KBM-7 (cell line): ENCODE results near the gene NNT.
A peak's percentile ranks its signal among the peaks of the same experiment; 100 is the strongest.

ENCODE experiments used
- DNase-seq: peaks from one replicate; pipeline ENCODE4 v3.0.0-alpha.2; 2015
- in situ Hi-C: fragments of 300-500 bp; cut with MboI; formaldehyde crosslinking; loops from 2 replicates; pipeline ENCODE4 v1.14.3; 2020; ENCODE audit warnings: low sequenced_read_pairs, low pct_unique_long_range_greater_than_20kb, mixed read lengths

NNT gene

GRCh38 chr5:43619380-43619779 is 16.4 kb downstream of the NNT start:
- in situ Hi-C loops = no loop called here

GRCh38 chr5:43619911-43620310 is 16.9 kb downstream of the NNT start:
- no peak for DNase-seq
- in situ Hi-C loops = no loop called here

More at GRCh38 chr5:43619380-43619779, 16.4 kb downstream of the NNT start:
- no peak for DNase-seq

DNA sequence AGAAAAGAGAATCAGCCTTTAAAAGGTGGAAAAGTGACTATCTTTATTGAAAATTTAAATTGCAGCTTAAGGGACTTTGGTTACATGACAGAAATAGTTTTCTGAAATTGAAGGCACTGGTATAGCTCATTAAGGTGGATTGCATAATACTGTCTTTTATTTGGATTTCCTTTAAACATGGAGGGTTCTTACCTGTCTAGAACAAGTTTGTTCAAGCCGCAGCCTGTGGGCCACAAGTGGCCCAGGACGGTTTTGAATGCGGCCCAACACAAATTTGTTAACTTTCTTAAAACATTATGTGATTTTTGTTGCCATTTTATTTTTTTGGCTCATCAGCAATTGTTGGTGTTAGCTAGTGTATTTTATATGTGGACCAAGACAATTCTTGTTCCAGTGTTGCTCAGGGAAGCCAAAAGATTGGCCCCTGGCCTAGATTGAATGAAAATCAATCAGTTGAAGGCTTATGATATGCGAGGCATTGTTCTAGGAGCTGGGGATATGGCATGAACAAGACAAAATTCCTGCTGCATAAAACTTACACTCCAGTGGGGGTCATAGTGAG is 18.0 kb downstream of the NNT start:
- in situ Hi-C loops = no loop called here
- DNase-seq = no peak

GRCh38 chr5:43622074-43622473 is 19.1 kb downstream of the NNT start:
- DNase-seq = no peak
- in situ Hi-C loops = no loop called here

DNA sequence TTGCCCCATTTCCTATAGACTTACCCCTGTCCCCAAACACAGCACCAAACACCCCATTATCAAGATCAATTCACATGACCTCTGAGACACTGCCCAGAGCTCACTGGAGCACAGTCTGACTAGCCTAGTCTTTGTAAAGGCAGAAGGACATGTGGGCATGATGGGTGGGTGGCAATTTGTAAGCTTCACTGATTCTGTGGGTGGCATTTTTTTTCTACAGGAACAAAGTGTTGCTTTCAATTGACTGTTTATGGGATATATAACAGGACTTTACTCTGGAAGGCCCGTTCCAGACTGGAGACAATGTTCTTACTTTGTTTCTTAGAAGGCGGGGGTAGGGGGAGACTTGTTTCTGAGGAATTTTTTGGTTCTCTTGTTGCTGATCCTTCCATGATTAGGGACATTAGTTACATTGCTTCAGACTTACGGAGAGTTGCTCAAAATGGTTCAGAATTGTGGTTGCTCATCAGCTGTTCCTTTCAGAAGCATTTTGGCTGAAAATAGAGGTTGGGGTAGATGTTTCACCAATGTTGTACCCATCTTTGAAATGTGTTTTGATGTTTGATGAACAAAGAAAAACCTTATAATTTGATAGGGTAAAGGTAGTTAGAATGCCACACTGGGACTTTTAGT is 20.2 kb downstream of the NNT start:
- DNase-seq = no peak
- in situ Hi-C loops = no loop called here

GRCh38 chr5:43627028-43627427 is 24.0 kb downstream of the NNT start:
- peak; percentile 75 for DNase-seq
- in situ Hi-C loops = no loop called here

DNA sequence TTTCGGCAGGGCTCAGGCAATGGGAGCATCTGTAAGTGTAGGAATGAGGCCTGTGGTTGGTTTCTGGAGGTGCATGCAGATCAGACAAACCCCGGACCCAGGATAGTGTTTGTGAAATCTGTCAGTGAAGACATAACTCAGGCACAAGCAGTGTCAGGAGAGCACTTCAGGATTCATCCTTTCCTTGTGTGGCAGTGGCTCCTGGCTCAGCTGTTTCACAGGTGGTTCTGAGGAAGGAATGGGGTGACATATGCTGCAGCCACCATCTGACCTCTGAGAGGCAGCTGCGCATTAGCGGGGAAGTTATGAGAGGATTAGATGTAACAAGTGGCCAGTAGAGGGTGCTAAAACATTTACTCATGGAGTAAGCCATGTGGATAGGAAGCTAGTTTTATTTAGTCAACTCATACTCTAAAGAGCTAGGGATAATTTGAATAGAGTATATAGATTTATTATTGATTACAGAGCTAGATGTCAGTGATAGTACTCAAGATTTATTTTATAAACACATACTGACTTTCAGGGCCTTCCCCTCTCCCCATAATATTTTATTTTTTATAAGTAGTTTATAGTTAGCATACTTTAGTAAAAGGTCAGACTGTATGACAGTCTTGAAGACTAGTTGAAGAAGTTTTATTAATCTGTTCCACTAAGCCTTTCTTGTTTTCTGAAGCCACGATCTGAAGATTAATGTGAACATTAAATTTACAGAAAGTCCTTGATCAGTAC is 28.4 kb downstream of the NNT start:
- in situ Hi-C loops = no loop called here
- peak; percentile 76 for DNase-seq

- DNase-seq = no peak
- in situ Hi-C loops = no loop called here
These were observed 31.6 kb downstream of the NNT start for GRCh38 chr5:43634621-43635020.

GRCh38 chr5:43635374-43635773 is 32.4 kb downstream of the NNT start:
- in situ Hi-C loops = no loop called here
- no peak for DNase-seq

GRCh38 chr5:43636076-43636475 is 33.1 kb downstream of the NNT start:
- in situ Hi-C loops = no loop called here

DNA sequence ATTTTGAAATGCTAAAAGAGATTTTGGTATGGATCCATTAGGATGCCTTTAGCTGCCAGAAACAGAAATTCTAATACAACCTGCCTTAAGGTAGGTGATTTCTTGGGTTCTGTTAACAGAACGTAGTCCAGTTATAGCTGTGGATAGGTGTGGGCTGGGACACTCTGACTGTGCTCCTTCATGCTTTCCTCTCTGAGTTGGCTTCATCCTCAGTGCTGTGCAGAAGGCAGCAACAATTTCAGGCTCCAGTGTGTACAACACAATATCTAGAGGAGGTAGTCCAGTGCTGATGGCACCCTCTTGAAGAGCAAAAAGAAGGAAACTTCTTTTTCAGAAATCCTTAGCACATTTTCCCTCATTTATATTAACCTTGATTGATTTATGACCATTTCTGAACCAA is 34.4 kb downstream of the NNT start:
- DNase-seq = no peak
- in situ Hi-C loops = no loop called here

More at GRCh38 chr5:43636076-43636475, 33.1 kb downstream of the NNT start:
- DNase-seq = no peak

- in situ Hi-C loops = no loop called here
These were observed 35.1 kb downstream of the NNT start for GRCh38 chr5:43638107-43638506.

DNA sequence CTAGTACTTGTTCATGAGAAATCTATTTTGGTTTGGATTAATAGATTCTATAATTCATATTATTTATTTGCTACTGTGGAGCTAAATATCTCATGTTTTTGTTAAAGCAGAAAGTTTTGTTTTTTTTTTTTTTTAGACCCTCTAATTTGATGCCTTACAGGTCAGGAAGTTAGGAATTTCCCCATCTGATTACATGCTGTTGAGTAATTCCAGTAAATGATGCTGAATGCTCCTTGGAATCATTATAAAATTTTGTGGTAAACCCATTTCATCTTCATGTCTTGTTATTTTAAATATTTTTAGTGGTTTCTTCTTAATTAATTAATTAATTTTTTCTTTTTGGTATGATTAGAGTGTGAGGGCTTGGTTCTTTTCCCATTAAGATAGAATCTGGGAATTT is 35.6 kb downstream of the NNT start:
- in situ Hi-C loops = no loop called here

More at GRCh38 chr5:43638107-43638506, 35.1 kb downstream of the NNT start:
- no peak for DNase-seq

GRCh38 chr5:43639566-43639965 is 36.6 kb downstream of the NNT start:
- no peak for DNase-seq
- in situ Hi-C loops = no loop called here

More for the DNA sequence above, 35.6 kb downstream of the NNT start:
- no peak for DNase-seq

GRCh38 chr5:43642428-43642827 is 39.4 kb downstream of the NNT start:
- in situ Hi-C loops = no loop called here
- DNase-seq = no peak

DNA sequence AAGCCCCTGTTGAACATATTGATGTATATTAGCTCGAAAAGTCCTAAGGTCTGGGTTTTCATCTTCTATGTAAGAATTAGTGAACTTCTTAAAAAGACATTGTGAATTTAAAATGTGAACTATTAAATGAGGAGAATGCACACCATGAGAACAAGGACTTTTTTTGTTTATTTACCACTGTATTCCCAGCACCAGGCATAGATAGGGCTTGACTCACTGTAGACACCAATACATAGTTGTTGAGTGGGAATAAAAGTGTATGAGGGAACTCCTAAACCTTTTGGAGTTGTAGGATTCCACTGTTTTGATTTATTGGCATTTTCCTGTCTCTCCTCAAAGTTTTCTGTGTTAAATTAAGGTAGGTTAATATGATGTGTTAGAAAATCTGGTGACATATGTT is 40.3 kb downstream of the NNT start:
- DNase-seq = no peak
- in situ Hi-C loops = no loop called here

GRCh38 chr5:43643750-43644149 is 40.8 kb downstream of the NNT start:
- no peak for DNase-seq
- in situ Hi-C loops = no loop called here

DNA sequence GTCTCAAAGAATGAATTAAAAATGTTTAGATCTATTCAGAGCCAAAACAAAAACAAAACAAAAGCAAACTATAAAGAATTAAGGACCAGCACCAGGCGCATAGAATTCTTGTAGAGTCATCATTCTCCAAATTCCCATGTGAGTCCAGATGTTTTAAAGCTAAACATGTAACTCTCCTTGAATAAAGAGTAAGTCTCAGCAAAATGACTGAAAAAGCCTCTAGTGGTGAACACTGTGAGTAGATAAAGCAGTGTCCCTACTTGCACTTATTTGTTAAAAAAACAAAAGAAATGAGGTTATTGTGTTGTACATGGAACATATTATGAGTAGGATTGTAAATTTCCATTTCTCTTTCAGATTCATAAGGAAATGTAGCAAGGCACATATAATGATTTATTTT is 44.0 kb downstream of the NNT start:
- in situ Hi-C loops = no loop called here
- DNase-seq = no peak

DNA sequence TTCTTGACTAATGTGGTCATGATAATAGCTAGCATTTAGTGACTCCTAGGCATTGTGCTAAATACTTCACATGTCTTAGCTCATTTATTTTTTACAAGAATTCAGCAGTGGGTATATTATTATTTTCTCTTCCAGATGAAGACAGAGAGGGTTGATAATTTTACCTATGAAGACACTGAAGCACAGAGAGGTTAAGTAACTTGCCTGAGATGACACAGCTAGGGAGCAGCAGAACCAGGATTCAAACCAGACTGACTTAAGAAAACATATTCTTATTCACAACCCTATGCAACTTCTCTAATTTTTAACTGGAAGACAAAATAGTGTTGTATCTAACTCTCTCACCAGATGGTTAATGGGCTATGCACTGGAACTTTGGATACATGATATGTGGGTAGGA is 44.8 kb downstream of the NNT start:
- DNase-seq = no peak
- in situ Hi-C loops = no loop called here

- in situ Hi-C loops = no loop called here
- no peak for DNase-seq
These were observed 45.6 kb downstream of the NNT start for GRCh38 chr5:43648499-43649124.
